HG02870 (cell line): ENCODE results near the gene RAC3.

Source experiments
- ATAC-seq: cut with Tn5 transposase; IDR thresholded peaks from one replicate; pipeline ENCODE4 v1.9.1; 2021; ENCODE audit warnings: mild to moderate bottlenecking, moderate library complexity; ENCODE audit not compliant: unreplicated experiment

RAC3 gene

DNA sequence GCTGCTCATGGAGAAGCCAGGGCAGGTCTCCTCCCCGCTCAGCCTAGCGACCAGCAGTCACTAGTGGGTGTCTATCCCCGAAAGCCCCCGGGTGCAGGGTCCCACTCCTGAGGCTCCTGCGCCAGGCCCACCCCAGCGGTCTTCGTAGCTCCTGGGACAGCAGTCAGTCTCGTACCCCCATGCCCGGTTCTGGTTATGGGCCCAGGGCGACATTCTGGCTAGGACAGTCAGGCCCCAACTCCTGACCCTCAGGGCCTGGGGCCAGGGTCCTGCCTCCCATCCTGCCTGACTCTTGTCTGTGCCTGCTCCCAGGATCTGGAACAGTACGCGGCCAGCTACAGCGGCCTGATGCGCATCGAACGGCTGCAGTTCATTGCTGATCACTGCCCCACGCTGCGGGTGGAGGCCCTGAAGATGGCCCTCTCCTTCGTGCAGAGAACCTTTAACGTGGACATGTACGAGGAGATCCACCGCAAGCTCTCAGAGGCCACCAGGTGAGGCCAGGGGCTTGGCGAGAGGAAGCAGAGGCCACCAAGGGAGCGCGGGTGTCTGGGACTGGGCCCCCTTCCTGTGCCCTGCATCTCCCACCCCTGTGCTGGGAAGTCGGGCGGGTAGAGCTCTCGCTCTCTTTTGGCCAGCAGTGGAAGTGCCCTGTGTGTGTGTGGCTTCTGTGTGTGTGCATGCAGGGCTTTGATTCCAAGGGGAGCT lies 22.2 kb downstream of the RAC3 start:
- ATAC-seq = no peak

DNA sequence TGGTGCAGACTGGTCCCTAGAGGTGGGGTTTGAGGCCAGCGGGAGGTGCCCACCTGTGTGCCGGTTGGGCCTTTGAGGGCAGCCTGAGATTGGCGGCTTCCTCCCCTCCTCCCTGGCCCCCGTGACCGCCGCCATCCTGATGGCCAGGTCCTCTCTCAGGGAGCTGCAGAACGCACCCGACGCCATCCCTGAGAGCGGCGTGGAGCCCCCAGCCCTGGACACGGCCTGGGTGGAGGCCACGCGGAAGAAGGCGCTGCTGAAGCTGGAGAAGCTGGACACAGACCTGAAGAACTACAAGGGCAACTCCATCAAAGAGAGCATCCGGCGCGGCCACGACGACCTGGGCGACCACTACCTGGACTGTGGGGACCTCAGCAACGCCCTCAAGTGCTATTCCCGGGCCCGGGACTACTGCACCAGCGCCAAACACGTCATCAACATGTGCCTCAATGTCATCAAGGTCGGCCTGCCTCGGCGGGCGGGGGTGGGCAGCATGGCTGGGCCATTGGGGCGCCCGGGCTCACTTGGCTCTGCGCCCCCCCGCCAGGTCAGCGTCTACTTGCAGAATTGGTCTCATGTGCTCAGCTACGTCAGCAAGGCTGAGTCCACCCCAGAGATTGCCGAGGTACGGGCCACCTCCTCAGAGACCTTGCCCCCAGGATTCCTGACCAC lies 23.0 kb downstream of the RAC3 start:
- ATAC-seq = no peak

DNA sequence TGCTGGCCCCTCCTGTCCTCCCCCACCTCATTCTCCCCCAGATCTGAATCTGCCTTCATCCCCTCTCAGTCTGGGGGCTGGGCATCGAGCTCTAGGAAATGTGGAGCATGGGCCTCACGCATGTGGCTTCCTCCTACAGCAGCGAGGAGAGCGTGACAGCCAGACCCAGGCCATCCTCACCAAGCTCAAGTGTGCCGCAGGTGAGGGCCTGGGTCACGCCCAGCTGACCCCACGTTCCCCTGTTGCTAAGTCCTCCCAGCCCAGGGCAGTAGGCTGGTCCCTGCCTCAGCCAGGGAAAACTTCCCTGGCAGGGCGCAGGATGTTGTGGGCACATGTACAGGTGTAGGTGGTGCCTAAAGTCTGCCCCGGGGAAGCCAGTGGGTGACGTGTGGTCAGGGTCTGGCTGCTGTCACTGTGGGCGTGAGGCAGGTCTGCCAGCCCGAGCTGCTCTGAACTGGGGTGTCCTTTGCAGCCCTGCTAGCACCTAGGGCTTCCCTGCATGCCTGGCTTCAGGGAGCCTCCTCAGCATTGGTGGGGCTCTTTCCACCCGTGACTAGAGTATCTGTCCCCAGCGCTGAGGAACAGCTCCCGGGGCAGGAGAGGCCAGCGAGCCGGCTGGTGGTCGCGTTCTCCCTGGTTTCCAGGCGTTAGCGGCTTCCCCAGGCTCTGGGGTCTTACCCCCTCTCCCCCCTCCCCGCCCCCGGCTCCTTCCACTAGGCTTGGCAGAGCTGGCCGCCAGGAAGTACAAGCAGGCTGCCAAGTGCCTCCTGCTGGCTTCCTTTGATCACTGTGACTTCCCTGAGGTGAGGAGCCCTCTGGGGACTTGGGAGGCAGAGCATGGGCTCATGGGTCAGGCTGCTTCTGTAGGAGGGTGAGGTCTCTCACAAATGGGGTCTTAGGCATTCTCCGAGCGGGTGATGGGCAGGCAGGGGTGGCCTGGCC lies 23.8 kb downstream of the RAC3 start:
- no peak for ATAC-seq

DNA sequence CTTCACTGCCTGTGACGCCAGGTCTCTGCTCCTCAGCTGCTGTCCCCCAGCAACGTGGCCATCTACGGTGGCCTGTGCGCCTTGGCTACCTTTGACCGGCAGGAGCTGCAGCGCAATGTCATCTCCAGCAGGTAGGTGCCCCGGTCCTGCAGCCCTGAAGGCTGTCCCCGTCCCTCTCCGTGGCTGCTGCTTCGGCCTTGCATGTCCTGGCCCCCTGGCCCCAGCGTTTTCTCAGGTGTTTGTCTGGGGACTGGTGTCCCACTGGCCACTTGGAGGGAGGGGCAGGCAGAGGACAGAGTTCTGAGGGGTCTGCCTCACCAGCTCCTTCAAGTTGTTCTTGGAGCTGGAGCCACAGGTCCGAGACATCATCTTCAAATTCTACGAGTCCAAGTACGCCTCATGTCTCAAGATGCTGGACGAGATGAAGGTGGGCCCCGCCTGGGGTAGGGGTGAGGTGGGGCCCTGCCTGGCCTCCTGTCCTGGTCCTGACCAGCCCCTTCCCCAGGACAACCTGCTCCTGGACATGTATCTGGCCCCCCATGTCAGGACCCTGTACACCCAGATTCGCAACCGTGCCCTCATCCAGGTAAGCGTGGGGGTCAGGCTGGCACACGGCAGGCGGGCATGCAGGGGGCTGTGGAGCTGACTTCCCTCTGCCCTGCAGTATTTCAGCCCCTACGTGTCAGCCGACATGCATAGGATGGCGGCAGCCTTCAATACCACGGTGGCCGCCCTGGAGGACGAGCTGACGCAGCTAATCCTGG lies 24.7 kb downstream of the RAC3 start:
- ATAC-seq = no peak

DNA sequence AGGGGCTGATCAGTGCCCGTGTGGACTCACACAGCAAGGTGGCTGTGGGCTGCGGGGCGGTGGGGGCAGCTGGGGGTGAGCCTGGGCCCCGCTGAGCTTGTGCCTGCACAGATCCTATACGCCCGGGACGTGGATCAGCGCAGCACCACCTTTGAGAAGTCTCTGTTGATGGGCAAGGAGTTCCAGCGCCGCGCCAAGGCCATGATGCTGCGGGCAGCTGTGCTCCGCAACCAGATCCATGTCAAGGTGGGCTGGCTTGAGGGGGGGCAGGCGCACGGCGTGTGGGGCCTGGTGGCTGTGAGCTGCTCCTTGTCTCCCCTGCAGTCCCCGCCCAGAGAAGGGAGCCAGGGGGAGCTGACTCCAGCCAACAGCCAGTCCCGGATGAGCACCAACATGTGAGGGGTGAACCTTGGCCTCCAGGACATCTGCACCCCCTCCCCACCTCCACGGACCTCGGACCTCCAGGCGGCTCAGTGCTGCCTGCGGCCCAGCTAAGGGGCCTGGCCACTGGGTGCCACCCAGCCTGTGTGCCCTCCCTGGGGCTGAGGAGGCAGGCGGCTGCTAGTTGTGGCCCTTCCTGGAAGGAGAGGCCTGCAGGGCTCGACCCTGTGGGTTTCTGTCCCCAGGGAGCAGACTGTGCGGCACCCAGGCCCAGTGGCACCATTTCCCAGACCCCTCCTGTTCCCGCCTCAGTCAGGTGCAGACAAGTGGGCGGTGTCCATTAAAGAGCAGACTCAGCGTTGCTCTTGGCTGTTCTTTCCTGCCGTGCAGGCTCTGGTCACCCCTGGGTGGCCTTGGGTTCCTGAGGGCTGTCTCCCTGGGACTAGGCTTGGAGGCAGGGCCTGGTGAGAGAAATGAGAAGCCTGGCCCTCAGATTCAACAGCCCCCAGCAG lies 25.5 kb downstream of the RAC3 start:
- ATAC-seq = no peak

DNA sequence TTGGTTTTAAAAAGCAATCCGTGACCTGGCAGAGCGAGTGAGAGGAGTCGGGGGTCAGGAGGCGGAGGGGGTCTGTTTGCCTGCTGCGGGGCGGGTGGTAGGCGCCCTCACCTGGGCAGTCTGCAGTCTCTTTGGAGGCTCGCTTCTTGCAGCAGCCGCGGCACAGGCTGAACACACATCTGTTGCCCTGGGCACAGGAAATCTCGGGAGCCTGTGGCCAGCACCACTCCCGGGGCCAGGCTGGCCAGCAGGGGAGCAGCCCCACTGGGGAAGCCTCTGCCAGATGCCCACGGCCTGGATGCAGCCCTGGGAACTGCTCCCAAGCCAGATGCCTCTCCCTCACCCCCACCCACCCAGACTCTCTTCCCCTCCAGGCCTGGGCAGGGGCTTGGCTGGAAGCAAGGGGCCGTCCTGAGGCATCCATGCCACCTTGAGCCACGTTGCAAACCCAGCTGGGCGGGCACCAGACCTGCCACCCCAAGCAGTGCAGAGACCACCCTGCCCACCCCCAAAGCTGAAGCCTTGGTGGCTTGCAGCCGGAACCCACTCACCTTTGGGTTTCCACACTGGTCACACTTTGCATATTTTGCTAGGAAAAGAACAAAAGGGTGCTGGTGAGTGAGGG lies 26.9 kb downstream of the RAC3 start:
- no peak for ATAC-seq

DNA sequence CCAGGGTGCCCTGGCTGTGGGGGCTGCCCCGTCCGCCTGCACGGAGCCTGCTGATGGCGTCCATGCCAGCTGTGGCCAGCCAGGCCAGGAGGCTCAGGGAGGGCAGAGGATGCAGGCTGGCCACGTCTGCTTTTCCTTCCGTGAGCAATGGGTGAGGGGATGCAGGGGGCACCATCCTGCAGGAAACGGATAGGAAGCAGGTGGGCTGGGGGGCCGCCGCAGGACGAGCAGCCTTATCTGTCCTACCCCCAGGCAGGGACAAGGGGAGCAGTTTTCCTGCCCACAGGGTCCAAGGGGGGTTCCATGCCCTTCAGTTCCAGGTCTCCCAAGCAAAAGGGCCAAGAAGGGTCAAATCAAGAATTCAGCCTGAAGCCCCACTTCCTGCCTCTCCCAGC lies 27.4 kb downstream of the RAC3 start:
- ATAC-seq = no peak

DNA sequence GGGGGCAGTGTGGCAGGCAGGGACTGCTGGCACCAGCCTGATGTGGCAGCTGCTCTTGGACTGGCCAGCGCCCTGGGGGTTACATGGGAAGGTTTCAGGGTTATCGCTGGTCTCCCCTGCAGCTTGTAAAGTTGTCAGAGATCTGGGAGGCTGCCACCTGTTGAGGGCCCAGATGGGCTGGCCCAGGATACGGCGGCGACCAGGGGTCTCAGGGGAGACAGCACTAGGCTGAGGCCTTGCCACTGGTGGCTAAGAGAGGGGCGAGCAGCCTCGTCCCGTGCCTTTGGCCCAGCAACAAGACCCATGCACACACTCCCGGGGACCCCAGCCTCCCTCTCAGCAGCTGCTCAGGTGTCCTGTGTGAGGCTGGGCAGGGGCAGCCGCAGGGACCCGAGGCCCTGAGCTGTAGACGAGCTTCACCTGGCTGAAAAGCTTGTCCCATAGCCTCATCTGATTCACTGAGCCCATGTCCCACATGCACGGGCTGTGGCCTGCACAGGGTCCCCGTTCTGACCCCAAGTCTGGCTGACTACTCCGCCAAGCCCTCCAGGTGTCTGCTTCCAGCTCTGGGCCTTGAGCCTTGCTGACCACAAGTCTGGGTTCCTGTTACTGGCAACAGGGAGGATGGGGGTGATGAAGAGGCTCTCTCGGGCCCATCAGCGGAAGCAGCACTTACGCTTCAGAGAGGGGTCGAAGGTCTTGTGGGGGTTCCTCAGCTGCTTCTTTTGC lies 28.0 kb downstream of the RAC3 start:
- no peak for ATAC-seq

DNA sequence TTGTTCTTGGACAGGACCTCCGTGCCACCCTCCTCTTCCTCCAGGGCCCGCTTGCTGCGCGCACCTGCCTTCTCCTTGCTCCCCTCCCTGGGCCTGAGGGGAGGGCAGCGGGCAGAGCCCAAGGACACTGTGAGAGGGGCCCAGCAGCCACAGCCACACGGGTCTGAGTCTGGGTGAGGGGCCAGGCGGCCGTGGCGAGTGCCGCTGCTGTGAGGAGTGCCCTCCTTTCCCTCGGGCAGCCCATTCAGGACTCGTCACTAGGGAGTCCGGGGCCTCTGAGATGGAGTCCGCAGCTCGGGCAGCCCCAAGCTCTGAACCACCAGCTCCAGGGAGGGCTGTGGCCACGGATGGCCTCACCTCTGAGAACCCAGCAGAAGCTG lies 28.5 kb downstream of the RAC3 start:
- no peak for ATAC-seq

DNA sequence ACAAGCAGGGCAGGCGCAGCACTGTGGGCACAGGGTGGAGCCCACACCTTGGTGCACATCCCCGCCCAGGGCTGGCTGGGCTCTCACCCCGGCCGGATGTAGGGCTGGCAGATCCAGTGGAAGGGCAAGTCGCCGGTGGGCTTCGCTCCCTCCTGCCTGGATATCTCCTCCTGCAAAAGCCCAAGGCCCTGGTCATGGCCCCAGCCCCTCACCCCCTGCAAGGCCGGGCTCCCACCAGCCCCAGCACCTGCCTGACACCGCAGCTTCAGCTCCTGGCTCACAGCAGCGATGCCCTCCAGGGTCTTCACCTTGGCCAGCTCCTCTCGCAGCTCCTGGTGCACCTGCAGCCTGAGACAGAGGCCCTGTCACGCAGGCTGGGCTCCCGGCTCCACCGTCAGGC lies 29.1 kb downstream of the RAC3 start:
- no peak for ATAC-seq

DNA sequence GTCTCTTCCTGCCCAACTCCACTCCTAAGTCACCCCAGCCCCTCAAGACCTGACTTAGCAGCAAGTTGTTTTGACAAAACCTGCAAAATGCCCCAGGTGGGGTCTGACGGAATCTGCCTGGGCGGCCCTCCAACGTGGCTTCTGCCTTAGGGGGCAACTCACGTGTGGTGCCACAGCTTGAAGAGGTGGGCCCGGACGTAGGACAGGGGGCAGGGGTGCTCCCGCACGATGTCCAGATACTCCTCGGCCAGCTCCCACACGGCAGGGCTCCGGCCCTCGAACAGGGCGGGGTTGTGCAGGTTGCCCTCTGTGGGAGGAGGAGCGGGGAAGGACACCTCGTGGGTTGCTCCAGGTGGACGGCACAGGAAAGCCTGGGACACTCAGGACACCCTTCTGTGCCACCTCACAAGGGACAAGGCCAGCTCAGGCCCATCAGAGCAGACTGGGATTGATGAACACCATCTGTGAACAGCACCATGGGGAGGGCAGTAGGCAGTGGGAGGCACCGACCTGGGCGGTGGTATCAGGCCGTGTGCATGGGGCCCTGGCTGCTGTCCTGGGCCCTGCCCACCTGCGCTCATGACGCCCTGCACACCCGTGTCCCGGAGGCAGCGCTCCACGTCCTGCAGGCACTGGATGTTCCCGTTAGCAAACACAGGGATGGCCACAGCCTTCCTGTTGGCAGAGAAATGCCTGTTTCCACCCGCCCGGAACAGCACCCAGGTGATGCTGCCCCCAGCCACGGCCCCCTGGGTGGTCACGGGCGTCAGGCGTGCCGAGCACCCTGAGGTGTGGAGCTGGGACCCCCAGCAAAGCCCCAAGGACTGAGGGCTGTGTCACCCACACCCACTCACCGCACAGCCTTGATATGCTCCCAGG lies 29.8 kb downstream of the RAC3 start:
- ATAC-seq = no peak

DNA sequence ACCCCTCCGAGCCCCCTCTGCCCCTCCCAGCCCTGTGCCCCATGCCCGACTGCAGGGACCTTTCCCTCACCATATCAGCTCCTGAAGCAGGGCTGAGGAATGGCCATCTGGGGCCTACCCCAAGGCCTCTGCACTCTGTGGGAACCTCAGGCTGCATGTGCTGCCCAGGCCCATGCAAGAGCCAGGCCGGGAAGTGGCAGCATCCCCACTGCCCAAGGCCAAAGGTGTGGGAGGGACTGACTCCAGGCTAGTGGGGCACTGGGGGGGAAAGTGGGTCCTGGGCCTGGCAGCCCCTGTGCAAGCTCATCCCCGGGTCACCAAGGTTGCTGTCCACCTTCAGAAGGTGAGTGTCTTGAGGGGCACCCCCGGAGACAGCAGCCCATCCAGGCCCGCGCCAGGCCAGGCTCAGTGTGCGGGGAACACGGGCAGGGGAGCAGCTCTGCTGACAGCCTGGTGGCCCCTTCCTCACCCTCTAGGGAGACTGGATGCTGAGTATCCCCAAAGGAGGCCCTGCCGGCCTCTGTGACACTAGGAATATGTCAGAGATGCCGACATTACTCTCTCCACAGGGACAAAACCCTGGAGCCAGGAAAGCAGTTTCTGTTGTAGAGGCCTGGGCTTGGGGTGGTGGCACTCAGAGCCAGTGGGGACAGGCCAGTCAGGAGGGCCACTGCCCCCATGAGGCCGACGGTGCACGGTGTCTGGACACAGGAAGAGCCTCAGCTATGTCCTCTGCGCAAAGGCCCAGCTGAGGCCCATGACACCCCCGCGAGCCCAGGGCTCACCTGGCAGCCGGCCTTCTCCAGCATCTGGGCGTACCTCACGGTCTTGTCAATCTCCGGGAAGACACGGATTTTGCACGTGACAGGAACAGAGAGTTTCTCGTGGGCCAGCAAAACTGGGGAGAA lies 30.9 kb downstream of the RAC3 start:
- no peak for ATAC-seq

DNA sequence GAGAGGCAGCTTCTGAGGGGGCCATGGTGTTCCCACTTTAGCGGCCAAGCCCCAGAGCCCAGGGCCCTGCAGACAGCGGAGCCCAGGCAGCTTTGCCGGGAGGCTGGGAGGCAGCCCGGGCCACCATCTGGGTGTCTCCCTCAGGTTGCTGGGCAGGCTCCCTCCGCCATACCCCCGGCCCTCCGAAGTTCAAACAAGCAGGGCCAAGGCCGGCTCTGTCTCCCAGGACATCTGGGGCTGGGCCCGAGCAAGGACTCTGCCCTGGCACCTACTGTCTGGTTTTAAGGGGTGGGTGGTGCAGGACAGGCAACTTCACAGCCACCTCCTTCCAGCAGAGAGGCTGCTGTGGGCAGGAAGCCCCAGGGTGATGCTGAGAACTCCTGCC lies 31.5 kb downstream of the RAC3 start:
- no peak for ATAC-seq

DNA sequence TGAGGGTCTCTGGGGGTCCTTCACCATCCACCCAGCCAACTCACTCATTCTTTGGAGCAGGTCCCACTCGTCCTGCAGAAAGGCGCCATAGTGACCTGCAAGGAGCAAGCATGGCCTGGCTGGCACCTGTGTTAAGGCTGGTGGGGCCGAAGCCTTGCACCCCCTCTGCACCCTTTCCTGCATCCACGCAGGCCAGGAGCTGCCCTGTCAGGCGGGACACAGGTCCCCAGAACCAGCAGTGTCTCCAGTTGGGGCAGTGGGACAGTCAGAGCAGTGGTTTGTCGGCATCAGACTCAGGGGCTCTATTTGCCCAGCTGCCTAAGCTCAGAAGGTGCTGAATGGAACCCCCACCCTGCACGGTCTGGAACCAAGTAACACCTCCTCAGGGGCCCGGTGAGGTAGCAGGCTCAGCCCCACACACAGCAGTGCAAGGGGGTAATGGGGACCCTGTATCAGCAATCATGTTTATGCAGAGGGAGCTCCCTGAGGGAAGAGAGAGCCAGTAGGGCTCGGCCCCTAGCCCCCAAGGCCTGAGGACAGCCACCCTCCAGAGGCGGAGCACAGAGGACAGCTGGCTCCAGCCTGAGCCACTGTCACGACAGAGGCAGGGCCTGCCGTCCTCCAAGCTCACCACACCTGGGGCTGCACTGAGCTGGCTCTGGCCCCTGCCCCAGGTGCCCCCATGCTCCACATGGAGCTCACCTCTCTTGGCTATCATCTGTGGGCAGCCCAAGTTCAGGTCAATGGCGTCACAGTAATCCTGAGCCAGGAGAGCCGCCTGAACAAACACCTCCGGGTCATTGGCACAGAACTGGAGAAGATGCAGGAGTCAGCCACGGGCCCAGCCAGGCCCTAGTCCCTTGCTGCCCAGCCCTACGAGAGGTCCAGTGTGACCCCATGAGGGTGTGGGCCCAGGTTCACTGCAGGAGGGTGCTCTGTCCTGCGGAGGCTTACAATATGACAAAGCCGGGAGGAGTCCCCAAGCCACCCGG lies 32.2 kb downstream of the RAC3 start:
- ATAC-seq = no peak

DNA sequence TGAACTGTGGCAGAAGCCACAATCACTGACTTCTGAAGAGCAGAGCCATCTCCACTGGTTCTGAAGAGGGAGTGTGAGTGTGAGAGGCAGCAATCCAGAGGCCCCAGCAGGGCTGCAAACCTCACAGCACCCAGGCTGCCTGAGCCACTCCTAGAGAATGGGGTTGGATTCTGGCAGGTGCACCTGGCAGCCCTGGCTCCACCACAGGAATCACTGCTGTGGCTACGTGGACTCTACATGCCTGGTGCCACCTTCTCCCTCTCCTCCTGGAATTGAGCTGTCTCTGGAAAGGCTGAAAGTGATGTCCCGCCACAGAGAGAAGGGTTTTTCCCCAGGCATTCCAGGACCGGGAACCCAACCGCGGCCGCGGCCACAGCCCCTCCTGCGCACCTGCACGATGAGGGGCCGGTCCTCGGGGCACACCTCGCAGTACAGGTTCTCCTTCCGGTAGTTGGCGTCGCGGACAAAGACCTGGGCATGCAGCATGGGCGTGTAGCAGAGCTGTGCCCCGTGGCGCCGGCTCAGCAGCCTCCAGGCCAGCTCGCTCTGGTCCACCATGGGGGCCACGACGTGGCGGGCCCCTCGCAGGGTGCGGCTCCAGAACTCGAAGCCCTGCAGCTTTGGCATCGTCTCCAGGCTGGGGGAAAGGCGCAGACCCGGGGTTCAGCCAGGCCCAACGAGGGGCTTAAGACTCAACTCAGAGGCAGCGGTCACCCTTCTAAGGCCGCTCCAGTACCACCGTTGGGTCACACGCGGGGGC lies 33.1 kb downstream of the RAC3 start:
- no peak for ATAC-seq
